HCT116 (cell line): Measurements from ENCODE around the gene HOXD9. TPM values are rescaled to one million over a fixed set of nuclear protein-coding genes. Genes with fewer than 3 reads are reported as not detected.

ENCODE experiments used
- ATAC-seq: fragments of 200-7000 bp; cut with Tn5 transposase; 2 replicates; pipeline ENCODE4 v1.9.1; 2020; ENCODE audit warnings: mild to moderate bottlenecking, moderate library complexity
- BruUV-seq: library from RNA; stranded (reverse); fragments of 400-500 nt; replicated peaks from 2 replicates; lab custom pipeline; 2021; lab: Mats Ljungman, UMichigan
- CTCF ChIA-PET: fragments of 300-600 bp; sonication (Branson Sonifier 250); formaldehyde crosslinking; loops from one replicate; lab custom pipeline; 2021; ENCODE audit warnings: antibody characterized with exemption; lab: Charles Lee
- POLR2A ChIA-PET: fragments of 300-600, 350-600 bp; sonication (Branson Sonifier 250); formaldehyde crosslinking; loops from one replicate; lab custom pipeline; 2021; ENCODE audit warnings: antibody characterized with exemption; lab: Charles Lee
- RAD21 ChIA-PET, 2 experiments: fragments of 300-600 bp; sonication (Branson Sonifier 250); formaldehyde crosslinking; loops; one replicate each; lab custom pipeline; 2023; ENCODE audit warnings: low total read pairs in 2 of 2; ENCODE audit not compliant: uncharacterized antibody in 2 of 2, unreplicated experiment in 2 of 2, low non-redundant PET in 1 of 2; lab: Charles Lee
- DNase-seq: peaks from one replicate; pipeline ENCODE4 v3.0.0-alpha.2; 2010; ENCODE audit warnings: low read depth, low spot score
- H2AFZ ChIP-seq: fragments of 200-600 bp; shearing (Covaris generic), sonication (generic); 2 replicates; pipeline ENCODE4 v1.6.1; 2017; ENCODE audit warnings: low read depth, mixed run types, mixed read lengths, antibody characterized with exemption, low read length; ENCODE audit not compliant: poor library complexity, severe bottlenecking
- H3K27ac ChIP-seq: 2 replicates; pipeline ENCODE4 v1.5.1; 2012; ENCODE audit warnings: low read depth, low read length
- H3K27me3 ChIP-seq: fragments of 200-600 bp; sonication (generic); 2 replicates; pipeline ENCODE4 v1.6.1; 2016; ENCODE audit warnings: mixed run types, low read length, mixed read lengths; ENCODE audit not compliant: insufficient read depth
- H3K36me3 ChIP-seq, 2 experiments: fragments of 200-500 bp in 1 of 2; fragments of 200-600 bp in 1 of 2; sonication (Bioruptor generic) in 1 of 2; sonication (generic) in 1 of 2; 2 replicates each; pipeline versions ENCODE4 v1.5.1 to v1.6.1; 2014 to 2016; ENCODE audit warnings: low read length in 2 of 2, inconsistent platforms in 1 of 2, mixed read lengths in 1 of 2, mixed run types in 1 of 2; ENCODE audit not compliant: insufficient read depth in 2 of 2, control insufficient read depth in 1 of 2
- H3K4me1 ChIP-seq, 2 experiments: fragments of 200-600 bp in 1 of 2; sonication (generic) in 1 of 2; 2 replicates each; pipeline versions ENCODE4 v1.5.1 to v1.6.1; 2012 to 2017; ENCODE audit warnings: low read length in 2 of 2, inconsistent platforms in 1 of 2, mild to moderate bottlenecking in 1 of 2, mixed read lengths in 1 of 2, mixed run types in 1 of 2, moderate library complexity in 1 of 2; ENCODE audit not compliant: insufficient read depth in 2 of 2, control insufficient read depth in 1 of 2
- H3K4me2 ChIP-seq: fragments of 200-600 bp; sonication (generic); 2 replicates; pipeline ENCODE4 v1.6.1; 2017; ENCODE audit warnings: mixed run types, low read length, mixed read lengths
- H3K4me3 ChIP-seq, 2 experiments: fragments of 200-600 bp in 1 of 2; sonication (generic) in 1 of 2; replicated peaks in 1 of 2; 2 replicates each; pipeline ENCODE4 v1.5.1; 2011 to 2016; ENCODE audit warnings: low read length in 2 of 2, control low read depth in 1 of 2, low read depth in 1 of 2, mild to moderate bottlenecking in 1 of 2, mixed read lengths in 1 of 2, mixed run types in 1 of 2
- H3K79me2 ChIP-seq: fragments of 200-600 bp; sonication (generic); 2 replicates; pipeline ENCODE4 v1.6.1; 2017; ENCODE audit warnings: mild to moderate bottlenecking, mixed run types, low read length, moderate library complexity, mixed read lengths; ENCODE audit not compliant: insufficient read depth
- H3K9ac ChIP-seq: fragments of 200-600 bp; sonication (generic); 2 replicates; pipeline ENCODE4 v1.6.1; 2016; ENCODE audit warnings: low read length, mixed read lengths
- H3K9me2 ChIP-seq: fragments of 200-600 bp; sonication (generic), shearing (Covaris generic); 2 replicates; pipeline ENCODE4 v1.6.1; 2017; ENCODE audit warnings: mixed run types, mild to moderate bottlenecking, moderate library complexity; ENCODE audit not compliant: insufficient read depth
- H3K9me3 ChIP-seq, 2 experiments: fragments of 200-500 bp in 1 of 2; fragments of 200-600 bp in 1 of 2; sonication (Bioruptor generic) in 1 of 2; sonication (generic) in 1 of 2; 2 replicates each; pipeline ENCODE4 v1.6.1; 2014 to 2017; ENCODE audit warnings: low read length in 2 of 2, mixed read lengths in 2 of 2, inconsistent platforms in 1 of 2, low read depth in 1 of 2, mild to moderate bottlenecking in 1 of 2, mixed run types in 1 of 2, moderate library complexity in 1 of 2; ENCODE audit not compliant: control insufficient read depth in 1 of 2, insufficient read depth in 1 of 2
- H4K20me1 ChIP-seq: fragments of 200-600 bp; sonication (generic), shearing (Covaris generic); 2 replicates; pipeline ENCODE4 v1.6.1; 2017; ENCODE audit warnings: mixed run types, mild to moderate bottlenecking, moderate library complexity; ENCODE audit not compliant: insufficient read depth
- ATF3 ChIP-seq: IDR thresholded peaks from 2 replicates; pipeline ENCODE4 v1.6.1; 2012
- CBX3 ChIP-seq: IDR thresholded peaks from 2 replicates; pipeline ENCODE4 v1.6.1; 2012; ENCODE audit warnings: low read depth
- CEBPB ChIP-seq: IDR thresholded peaks from 2 replicates; pipeline ENCODE4 v1.6.1; 2012; ENCODE audit warnings: low read depth
- CTCF ChIP-seq, 3 experiments: fragments of 200-600 bp in 1 of 3; sonication (generic) in 1 of 3; IDR thresholded peaks in 2 of 3; conservative IDR thresholded peaks in 1 of 3; 2 replicates each; pipeline ENCODE4 v1.5.1; 2012 to 2017; ENCODE audit warnings: low read depth in 2 of 3, low read length in 2 of 3, antibody characterized with exemption in 1 of 3, borderline replicate concordance in 1 of 3, control low read depth in 1 of 3, mild to moderate bottlenecking in 1 of 3, mixed read lengths in 1 of 3, mixed run types in 1 of 3, moderate library complexity in 1 of 3; ENCODE audit not compliant: insufficient read depth in 1 of 3
- EGR1 ChIP-seq: IDR thresholded peaks from 2 replicates; pipeline ENCODE4 v1.6.1; 2012; ENCODE audit warnings: low read depth
- ELF1 ChIP-seq: IDR thresholded peaks from 2 replicates; pipeline ENCODE4 v1.6.1; 2012; ENCODE audit warnings: low read depth, borderline replicate concordance
- EZH2 ChIP-seq: fragments of 200-600 bp; sonication (generic); IDR thresholded peaks from 2 replicates; pipeline ENCODE4 v1.6.1; 2017; ENCODE audit warnings: antibody characterized with exemption, mixed run types
- EZH2phosphoT487 ChIP-seq: fragments of 200-600 bp; IDR thresholded peaks from 2 replicates; pipeline ENCODE4 v1.6.1; 2018; ENCODE audit warnings: antibody characterized with exemption, borderline replicate concordance
- JUND ChIP-seq: IDR thresholded peaks from 2 replicates; pipeline ENCODE4 v1.6.1; 2012
- MAX ChIP-seq: IDR thresholded peaks from 2 replicates; pipeline ENCODE4 v1.6.1; 2012
- POLR2A ChIP-seq: IDR thresholded peaks from 2 replicates; pipeline ENCODE4 v1.7.0; 2011; ENCODE audit warnings: borderline replicate concordance; ENCODE audit not compliant: insufficient read depth, insufficient read length; ENCODE audit errors: extremely low read depth
- POLR2AphosphoS5 ChIP-seq: IDR thresholded peaks from 2 replicates; pipeline ENCODE4 v1.6.1; 2011; ENCODE audit warnings: mild to moderate bottlenecking, low read depth, low read length, moderate library complexity
- RAD21 ChIP-seq: IDR thresholded peaks from 2 replicates; pipeline ENCODE4 v1.6.1; 2012; ENCODE audit warnings: low read depth, mild to moderate bottlenecking
- REST ChIP-seq: IDR thresholded peaks from 2 replicates; pipeline ENCODE4 v1.6.1; 2012; ENCODE audit warnings: low read depth
- SP1 ChIP-seq: IDR thresholded peaks from 2 replicates; pipeline ENCODE4 v1.6.1; 2012; ENCODE audit warnings: low read depth
- SRF ChIP-seq: IDR thresholded peaks from 2 replicates; pipeline ENCODE4 v1.6.1; 2012; ENCODE audit warnings: low read depth
- TCF7L2 ChIP-seq: IDR thresholded peaks from 2 replicates; pipeline ENCODE4 v1.7.0; 2011; ENCODE audit warnings: borderline replicate concordance, inconsistent platforms; ENCODE audit not compliant: insufficient read depth, insufficient read length; ENCODE audit errors: extremely low read depth
- ZBTB33 ChIP-seq: IDR thresholded peaks from 2 replicates; pipeline ENCODE4 v1.6.1; 2011; ENCODE audit warnings: mild to moderate bottlenecking, low read length, moderate library complexity; ENCODE audit not compliant: insufficient replicate concordance; ENCODE audit errors: extremely low read depth
- ZFX ChIP-seq: fragments of 450-650 bp; IDR thresholded peaks from 2 replicates; pipeline ENCODE4 v1.6.1; 2017
- ZNF274 ChIP-seq: fragments of 200-500 bp; sonication (Bioruptor generic); IDR thresholded peaks from 2 replicates; pipeline ENCODE4 v1.6.1; 2014; ENCODE audit warnings: mild to moderate bottlenecking, low read depth, low read length, inconsistent platforms
- intact Hi-C: fragments of 100-400 bp; cut with micrococcal nuclease; formaldehyde crosslinking; loops from 2 replicates; pipeline ENCODE4 v1.10.0; 2022
- total RNA-seq: library from RNA; stranded (reverse); gene quantifications from one replicate; pipeline ENCODE4 v1.2.1, GENCODE V29; 2021; ENCODE audit not compliant: unreplicated experiment

The HOXD9 gene
- total RNA-seq, 1 experiment from 2014 or later, result not detected

GRCh38 chr2:176149481-176149938 lies 27.0 kb downstream of the HOXD9 start:
- H3K79me2 ChIP-seq, result no peaks in the 10 kb centered on the region
- no peaks in the 10 kb centered on the region for H3K9me2 ChIP-seq
- POLR2A ChIA-PET, result no interaction called here
- no peak overlapping the region for H3K27ac ChIP-seq
- no peaks in the 10 kb centered on the region for H3K27me3 ChIP-seq
- no peaks in the 10 kb centered on the region for H3K4me1 ChIP-seq
- no TSS peak for BruUV-seq
- CTCF ChIA-PET, result no interaction called here
- no peak overlapping the region for H3K4me3 ChIP-seq
- no peak overlapping the region for H3K4me2 ChIP-seq
- no peak overlapping the region for H3K9ac ChIP-seq
- intact Hi-C loops, result no loop called here
- H4K20me1 ChIP-seq, result no peaks in the 10 kb centered on the region
- no peak for DNase-seq
- no peaks in the 10 kb centered on the region for H3K9me3 ChIP-seq
- TF ChIP-seq RAD21 (no peak), POLR2A (no peak), POLR2AphosphoS5 (no peak), TCF7L2 (no peak), ATF3 (no peak), SP1 (no peak), CTCF (IDR thresholded peaks at IDR 0.05 in 2 of 3, conservative IDR thresholded peaks at IDR 0.05 in 1 of 3; ENCODE audit: borderline replicate concordance in 1 of 3, insufficient read depth in 1 of 3, low read depth in 2 of 3, low read length in 2 of 3) (no peak), SRF (no peak), ZNF274 (no peak), MAX (no peak), ZFX (no peak), EZH2 (no peak), ELF1 (no peak), EZH2phosphoT487 (no peak), JUND (no peak), ZBTB33 (no peak), REST (no peak), CEBPB (no peak), EGR1 (no peak), CBX3 (no peak)
- no peak for ATAC-seq
- H2AFZ ChIP-seq, result no peak overlapping the region
- RAD21 ChIA-PET, result no interaction called here
- H3K36me3 ChIP-seq, result no peaks in the 10 kb centered on the region
